GM19035 (cell line): ENCODE results near the gene UGT8.

Experiments
- ATAC-seq: cut with Tn5 transposase; IDR thresholded peaks from one replicate; pipeline ENCODE4 v1.9.1; 2021; ENCODE audit not compliant: unreplicated experiment

UGT8 gene

GRCh38 chr4:114690571-114690970, 92.0 kb downstream of the UGT8 start:
- ATAC-seq: no peak

DNA sequence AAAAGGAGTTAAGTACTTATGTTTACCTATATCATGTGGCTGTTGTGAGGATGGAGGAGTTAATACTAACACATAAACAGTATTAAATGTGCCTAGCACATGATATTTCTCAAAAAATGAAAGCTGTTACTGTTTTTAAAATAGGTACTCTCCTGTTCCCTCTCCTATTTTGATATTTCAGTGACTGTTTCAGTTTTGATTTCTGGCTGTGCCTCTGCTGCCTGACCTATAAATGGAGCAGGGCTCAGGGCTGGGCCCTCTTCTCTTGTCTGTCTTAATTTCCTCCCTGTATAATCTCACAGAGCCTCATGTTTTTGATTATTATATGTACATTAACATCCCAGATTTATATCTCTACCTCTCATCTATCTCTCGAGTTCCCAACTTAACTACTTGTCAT, 93.3 kb downstream of the UGT8 start:
- ATAC-seq: peak; percentile 85

DNA sequence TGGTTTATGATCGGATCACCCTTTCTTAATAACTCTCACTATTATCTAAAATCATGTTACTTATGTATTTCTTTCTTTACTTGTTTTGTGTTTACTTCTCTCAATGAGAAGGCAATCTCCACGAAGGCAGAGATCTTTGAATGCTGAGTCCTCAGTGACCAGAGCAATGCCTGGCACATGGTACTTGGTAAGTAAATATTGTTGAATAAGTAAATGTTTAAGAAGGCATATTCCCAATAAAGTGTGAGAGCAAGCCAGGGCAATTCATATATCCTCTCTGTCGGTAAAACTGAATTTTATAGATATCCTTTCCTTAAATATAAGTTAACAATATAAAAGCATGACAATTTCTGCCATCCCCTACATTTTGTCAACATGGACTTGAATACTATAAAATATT, 94.4 kb downstream of the UGT8 start:
- ATAC-seq: no peak

GRCh38 chr4:114694770-114695169, 96.2 kb downstream of the UGT8 start:
- ATAC-seq: peak; percentile 54

DNA sequence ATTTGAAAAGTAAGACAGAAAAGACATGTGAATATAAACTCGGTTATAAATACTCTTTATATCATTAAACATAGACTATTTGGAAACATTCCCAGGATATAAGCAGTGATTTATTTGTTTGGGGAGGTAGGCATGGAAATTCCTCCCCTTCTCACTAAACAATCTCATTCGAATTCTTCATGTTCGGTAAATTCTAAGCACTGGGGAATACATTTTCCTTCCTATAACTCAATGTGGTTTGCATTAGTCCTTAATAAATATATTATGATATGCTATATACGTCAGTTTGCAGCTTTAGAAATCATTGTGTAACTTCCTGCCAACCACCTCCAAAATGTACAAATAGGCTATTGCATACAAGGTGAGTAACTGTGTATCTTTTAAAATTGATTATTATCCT, 99.6 kb downstream of the UGT8 start:
- no peak for ATAC-seq

DNA sequence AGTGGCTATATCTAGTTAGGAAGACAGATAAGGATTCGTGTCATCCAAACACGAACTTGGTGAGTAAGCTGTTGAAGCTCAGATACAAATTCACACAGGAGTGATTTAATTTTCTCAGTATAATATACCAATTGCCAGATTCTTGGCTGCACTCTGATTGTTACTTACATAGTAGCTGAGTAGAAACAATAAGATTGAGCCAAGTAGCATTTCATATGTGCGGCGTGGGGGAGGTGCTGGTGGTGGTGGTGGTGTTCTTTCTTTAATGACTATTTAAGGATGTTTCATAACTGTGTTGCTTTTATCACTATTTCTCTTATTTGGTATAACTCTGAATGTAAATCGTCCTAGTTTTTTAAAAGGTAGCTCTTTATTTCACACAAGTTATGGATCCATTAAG, 102.9 kb downstream of the UGT8 start:
- no peak for ATAC-seq

DNA sequence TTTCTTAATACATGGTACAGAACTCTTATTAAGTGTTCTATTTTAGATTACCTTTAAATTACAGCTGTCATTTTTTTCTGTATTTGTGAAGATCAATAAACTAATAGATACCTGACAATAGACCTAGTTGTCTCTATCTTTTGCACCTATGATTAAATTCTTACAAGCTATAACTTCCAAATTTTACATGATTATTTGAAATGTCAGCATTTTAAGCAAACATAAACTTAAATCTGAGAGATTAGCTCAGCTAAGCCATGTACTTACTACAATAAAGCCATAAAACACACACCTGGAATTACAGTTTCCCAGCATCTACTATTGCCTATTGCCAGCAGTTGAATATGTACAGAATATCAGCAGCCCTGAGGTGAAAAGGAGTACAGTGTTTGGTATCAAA, 118.8 kb downstream of the UGT8 start:
- ATAC-seq: no peak

GRCh38 chr4:114725066-114725465, 126.5 kb downstream of the UGT8 start:
- no peak for ATAC-seq

- ATAC-seq: no peak
Observed at GRCh38 chr4:114727461-114727860, 128.9 kb downstream of the UGT8 start.
